ENCODE data around the gene CCSER2.

The CCSER2 gene

GRCh38 chr10:84567133-84567532, 238.7 kb downstream of the CCSER2 start:
- Histone ChIP-seq H3K9ac (ENCODE audit: low read depth, low read length) (no peak overlapping the region), H3K27me3 (ENCODE audit: control insufficient read depth, insufficient read depth, low read length) (no peaks in the 10 kb centered on the region), H3K9me3 (ENCODE audit: control insufficient read depth, insufficient read depth, low read length) (peaks cover 5% of the 10 kb centered on the region), H3K4me3 (ENCODE audit: low read depth, low read length) (no peak overlapping the region), H3K36me3 (ENCODE audit: control insufficient read depth, insufficient read depth, low read length) (peaks cover 4% of the 10 kb centered on the region), H3K4me1 (ENCODE audit: control insufficient read depth, insufficient read depth, low read length) (peaks cover 3% of the 10 kb centered on the region)

Data from iPS-15b (cell line).